HCT116 (cell line): Measurements from ENCODE around the gene ITPKB. TPM values are rescaled to one million over a fixed set of nuclear protein-coding genes. Genes with fewer than 3 reads are reported as not detected.

Experiments
- ATAC-seq: fragments of 200-7000 bp; cut with Tn5 transposase; 2 replicates; pipeline ENCODE4 v1.9.1; 2020; ENCODE audit warnings: mild to moderate bottlenecking, moderate library complexity
- BruUV-seq: library from RNA; stranded (reverse); fragments of 400-500 nt; replicated peaks from 2 replicates; lab custom pipeline; 2021; lab: Mats Ljungman, UMichigan
- CTCF ChIA-PET: fragments of 300-600 bp; sonication (Branson Sonifier 250); formaldehyde crosslinking; loops from one replicate; lab custom pipeline; 2021; ENCODE audit warnings: antibody characterized with exemption; lab: Charles Lee
- POLR2A ChIA-PET: fragments of 300-600, 350-600 bp; sonication (Branson Sonifier 250); formaldehyde crosslinking; loops from one replicate; lab custom pipeline; 2021; ENCODE audit warnings: antibody characterized with exemption; lab: Charles Lee
- RAD21 ChIA-PET, 2 experiments: fragments of 300-600 bp; sonication (Branson Sonifier 250); formaldehyde crosslinking; loops; one replicate each; lab custom pipeline; 2023; ENCODE audit warnings: low total read pairs in 2 of 2; ENCODE audit not compliant: uncharacterized antibody in 2 of 2, unreplicated experiment in 2 of 2, low non-redundant PET in 1 of 2; lab: Charles Lee
- DNase-seq: peaks from one replicate; pipeline ENCODE4 v3.0.0-alpha.2; 2010; ENCODE audit warnings: low read depth, low spot score
- H2AFZ ChIP-seq: fragments of 200-600 bp; shearing (Covaris generic), sonication (generic); 2 replicates; pipeline ENCODE4 v1.6.1; 2017; ENCODE audit warnings: low read depth, mixed run types, mixed read lengths, antibody characterized with exemption, low read length; ENCODE audit not compliant: poor library complexity, severe bottlenecking
- H3K27ac ChIP-seq: 2 replicates; pipeline ENCODE4 v1.5.1; 2012; ENCODE audit warnings: low read depth, low read length
- H3K27me3 ChIP-seq: fragments of 200-600 bp; sonication (generic); 2 replicates; pipeline ENCODE4 v1.6.1; 2016; ENCODE audit warnings: mixed run types, low read length, mixed read lengths; ENCODE audit not compliant: insufficient read depth
- H3K36me3 ChIP-seq, 2 experiments: fragments of 200-500 bp in 1 of 2; fragments of 200-600 bp in 1 of 2; sonication (Bioruptor generic) in 1 of 2; sonication (generic) in 1 of 2; 2 replicates each; pipeline versions ENCODE4 v1.5.1 to v1.6.1; 2014 to 2016; ENCODE audit warnings: low read length in 2 of 2, inconsistent platforms in 1 of 2, mixed read lengths in 1 of 2, mixed run types in 1 of 2; ENCODE audit not compliant: insufficient read depth in 2 of 2, control insufficient read depth in 1 of 2
- H3K4me1 ChIP-seq, 2 experiments: fragments of 200-600 bp in 1 of 2; sonication (generic) in 1 of 2; 2 replicates each; pipeline versions ENCODE4 v1.5.1 to v1.6.1; 2012 to 2017; ENCODE audit warnings: low read length in 2 of 2, inconsistent platforms in 1 of 2, mild to moderate bottlenecking in 1 of 2, mixed read lengths in 1 of 2, mixed run types in 1 of 2, moderate library complexity in 1 of 2; ENCODE audit not compliant: insufficient read depth in 2 of 2, control insufficient read depth in 1 of 2
- H3K4me2 ChIP-seq: fragments of 200-600 bp; sonication (generic); 2 replicates; pipeline ENCODE4 v1.6.1; 2017; ENCODE audit warnings: mixed run types, low read length, mixed read lengths
- H3K4me3 ChIP-seq, 2 experiments: fragments of 200-600 bp in 1 of 2; sonication (generic) in 1 of 2; replicated peaks in 1 of 2; 2 replicates each; pipeline ENCODE4 v1.5.1; 2011 to 2016; ENCODE audit warnings: low read length in 2 of 2, control low read depth in 1 of 2, low read depth in 1 of 2, mild to moderate bottlenecking in 1 of 2, mixed read lengths in 1 of 2, mixed run types in 1 of 2
- H3K79me2 ChIP-seq: fragments of 200-600 bp; sonication (generic); 2 replicates; pipeline ENCODE4 v1.6.1; 2017; ENCODE audit warnings: mild to moderate bottlenecking, mixed run types, low read length, moderate library complexity, mixed read lengths; ENCODE audit not compliant: insufficient read depth
- H3K9ac ChIP-seq: fragments of 200-600 bp; sonication (generic); 2 replicates; pipeline ENCODE4 v1.6.1; 2016; ENCODE audit warnings: low read length, mixed read lengths
- H3K9me2 ChIP-seq: fragments of 200-600 bp; sonication (generic), shearing (Covaris generic); 2 replicates; pipeline ENCODE4 v1.6.1; 2017; ENCODE audit warnings: mixed run types, mild to moderate bottlenecking, moderate library complexity; ENCODE audit not compliant: insufficient read depth
- H3K9me3 ChIP-seq, 2 experiments: fragments of 200-500 bp in 1 of 2; fragments of 200-600 bp in 1 of 2; sonication (Bioruptor generic) in 1 of 2; sonication (generic) in 1 of 2; 2 replicates each; pipeline ENCODE4 v1.6.1; 2014 to 2017; ENCODE audit warnings: low read length in 2 of 2, mixed read lengths in 2 of 2, inconsistent platforms in 1 of 2, low read depth in 1 of 2, mild to moderate bottlenecking in 1 of 2, mixed run types in 1 of 2, moderate library complexity in 1 of 2; ENCODE audit not compliant: control insufficient read depth in 1 of 2, insufficient read depth in 1 of 2
- H4K20me1 ChIP-seq: fragments of 200-600 bp; sonication (generic), shearing (Covaris generic); 2 replicates; pipeline ENCODE4 v1.6.1; 2017; ENCODE audit warnings: mixed run types, mild to moderate bottlenecking, moderate library complexity; ENCODE audit not compliant: insufficient read depth
- CBX3 ChIP-seq: IDR thresholded peaks from 2 replicates; pipeline ENCODE4 v1.6.1; 2012; ENCODE audit warnings: low read depth
- CEBPB ChIP-seq: IDR thresholded peaks from 2 replicates; pipeline ENCODE4 v1.6.1; 2012; ENCODE audit warnings: low read depth
- CTCF ChIP-seq, 3 experiments: fragments of 200-600 bp in 1 of 3; sonication (generic) in 1 of 3; IDR thresholded peaks in 2 of 3; conservative IDR thresholded peaks in 1 of 3; 2 replicates each; pipeline ENCODE4 v1.5.1; 2012 to 2017; ENCODE audit warnings: low read depth in 2 of 3, low read length in 2 of 3, antibody characterized with exemption in 1 of 3, borderline replicate concordance in 1 of 3, control low read depth in 1 of 3, mild to moderate bottlenecking in 1 of 3, mixed read lengths in 1 of 3, mixed run types in 1 of 3, moderate library complexity in 1 of 3; ENCODE audit not compliant: insufficient read depth in 1 of 3
- EGR1 ChIP-seq: IDR thresholded peaks from 2 replicates; pipeline ENCODE4 v1.6.1; 2012; ENCODE audit warnings: low read depth
- EZH2 ChIP-seq: fragments of 200-600 bp; sonication (generic); IDR thresholded peaks from 2 replicates; pipeline ENCODE4 v1.6.1; 2017; ENCODE audit warnings: antibody characterized with exemption, mixed run types
- MAX ChIP-seq: IDR thresholded peaks from 2 replicates; pipeline ENCODE4 v1.6.1; 2012
- POLR2A ChIP-seq: IDR thresholded peaks from 2 replicates; pipeline ENCODE4 v1.7.0; 2011; ENCODE audit warnings: borderline replicate concordance; ENCODE audit not compliant: insufficient read depth, insufficient read length; ENCODE audit errors: extremely low read depth
- POLR2AphosphoS5 ChIP-seq: IDR thresholded peaks from 2 replicates; pipeline ENCODE4 v1.6.1; 2011; ENCODE audit warnings: mild to moderate bottlenecking, low read depth, low read length, moderate library complexity
- RAD21 ChIP-seq: IDR thresholded peaks from 2 replicates; pipeline ENCODE4 v1.6.1; 2012; ENCODE audit warnings: low read depth, mild to moderate bottlenecking
- REST ChIP-seq: IDR thresholded peaks from 2 replicates; pipeline ENCODE4 v1.6.1; 2012; ENCODE audit warnings: low read depth
- YY1 ChIP-seq: IDR thresholded peaks from 2 replicates; pipeline ENCODE4 v1.6.1; 2011; ENCODE audit warnings: low read length, low read depth, moderate library complexity, mild to moderate bottlenecking; ENCODE audit not compliant: insufficient replicate concordance; ENCODE audit errors: extremely low read depth
- ZBTB33 ChIP-seq: IDR thresholded peaks from 2 replicates; pipeline ENCODE4 v1.6.1; 2011; ENCODE audit warnings: mild to moderate bottlenecking, low read length, moderate library complexity; ENCODE audit not compliant: insufficient replicate concordance; ENCODE audit errors: extremely low read depth
- ZFX ChIP-seq: fragments of 450-650 bp; IDR thresholded peaks from 2 replicates; pipeline ENCODE4 v1.6.1; 2017
- ZNF274 ChIP-seq: fragments of 200-500 bp; sonication (Bioruptor generic); IDR thresholded peaks from 2 replicates; pipeline ENCODE4 v1.6.1; 2014; ENCODE audit warnings: mild to moderate bottlenecking, low read depth, low read length, inconsistent platforms
- intact Hi-C: fragments of 100-400 bp; cut with micrococcal nuclease; formaldehyde crosslinking; loops from 2 replicates; pipeline ENCODE4 v1.10.0; 2022
- total RNA-seq: library from RNA; stranded (reverse); gene quantifications from one replicate; pipeline ENCODE4 v1.2.1, GENCODE V29; 2021; ENCODE audit not compliant: unreplicated experiment

Gene ITPKB
- total RNA-seq, 1 experiment from 2014 or later = 4.4 TPM

GRCh38 chr1:226638001-226638601 lies 101.0 kb downstream of the ITPKB start:
- H3K4me1 ChIP-seq = peaks cover 12 to 26% of the 10 kb centered on the region in 2 experiments; a peak in 3 of 4 replicates
- H3K4me3 ChIP-seq = no peak overlapping the region
- no TSS peak for BruUV-seq
- no peaks in the 10 kb centered on the region for H3K79me2 ChIP-seq
- DNase-seq (no peak), ATAC-seq (no peak)
- no peaks in the 10 kb centered on the region for H3K27me3 ChIP-seq
- H4K20me1 ChIP-seq = no peaks in the 10 kb centered on the region
- no peak overlapping the region for H2AFZ ChIP-seq
- no peak overlapping the region for H3K4me2 ChIP-seq
- H3K9me3 ChIP-seq = no peaks in the 10 kb centered on the region
- intact Hi-C loops = loop anchor here (10.0 kb wide), 1 partner anchor 297 kb away; no protein-coding TSS in a partner anchor
- CTCF ChIA-PET = interaction anchor here (1.3 kb wide), 1 partner anchor 189 kb away, joined by 3 read pairs; no protein-coding TSS in a partner anchor
- POLR2A ChIA-PET = interaction anchor here (0.7 kb wide), 1 partner anchor 177 kb away, joined by 3 read pairs; no protein-coding TSS in a partner anchor
- H3K9me2 ChIP-seq = no peaks in the 10 kb centered on the region
- no peak overlapping the region for H3K9ac ChIP-seq
- TF ChIP-seq ZNF274 = no peak
- TF ChIP-seq RAD21 = no peak
- no peak for TF ChIP-seq MAX
- TF ChIP-seq EGR1 = no peak
- TF ChIP-seq POLR2A = no peak
- no peak for TF ChIP-seq EZH2
- TF ChIP-seq CBX3 = no peak
- no peak for TF ChIP-seq ZBTB33
- no peak for TF ChIP-seq ZFX
- TF ChIP-seq REST = no peak
- TF ChIP-seq POLR2AphosphoS5 = no peak
- no peak; a peak in 1 of 6 replicates for TF ChIP-seq CTCF (IDR thresholded peaks at IDR 0.05 in 2 of 3, conservative IDR thresholded peaks at IDR 0.05 in 1 of 3; ENCODE audit: borderline replicate concordance in 1 of 3, insufficient read depth in 1 of 3, low read depth in 2 of 3, low read length in 2 of 3)
- no peak for TF ChIP-seq YY1
- no peak for TF ChIP-seq CEBPB
- RAD21 ChIA-PET = no interaction called here
- H3K36me3 ChIP-seq = no peaks in the 10 kb centered on the region
- H3K27ac ChIP-seq = no peak overlapping the region
